ENCODE data around the gene KIAA1549. TPM values are rescaled to one million over a fixed set of nuclear protein-coding genes. Genes with fewer than 3 reads are reported as not detected.

Gene KIAA1549
- total RNA-seq, 2 donors from 2014 or later: 0.95 to 1.8 TPM

GRCh38 chr7:138903186-138903820, 77.9 kb downstream of the KIAA1549 start:
- Histone ChIP-seq H3K4me1 (ENCODE audit: control insufficient read depth in 1 of 2, low read depth in 2 of 2) (no peaks in the 10 kb centered on the region), H3K9me3 (no peaks in the 10 kb centered on the region), H3K27ac (no peak overlapping the region), H3K36me3 (no peaks in the 10 kb centered on the region), H3K27me3 (replicated peaks; ENCODE audit: insufficient read depth) (no peaks in the 10 kb centered on the region), H3K4me3 (no peak overlapping the region)
- no peak for DNase-seq (ENCODE audit: low spot score)
- no peak for TF ChIP-seq CTCF (IDR thresholded peaks at IDR 0.05)
- ATAC-seq (ENCODE audit: insufficient number of reproducible peaks, low FRiP score, low read depth): no peak

GRCh38 chr7:138902161-138902560, 79.0 kb downstream of the KIAA1549 start:
- no peaks in the 10 kb centered on the region for H3K27me3 ChIP-seq (replicated peaks; ENCODE audit: insufficient read depth)
- ATAC-seq (ENCODE audit: insufficient number of reproducible peaks, low FRiP score, low read depth): no peak
- H3K9me3 ChIP-seq: no peaks in the 10 kb centered on the region
- H3K27ac ChIP-seq: no peak overlapping the region
- no peaks in the 10 kb centered on the region for H3K36me3 ChIP-seq
- H3K4me3 ChIP-seq: no peak overlapping the region
- DNase-seq (ENCODE audit: low spot score): no peak
- H3K4me1 ChIP-seq (ENCODE audit: control insufficient read depth in 1 of 2, low read depth in 2 of 2): no peaks in the 10 kb centered on the region
- no peak for TF ChIP-seq CTCF (IDR thresholded peaks at IDR 0.05)

- DNase-seq (ENCODE audit: low spot score) (no peak), ATAC-seq (ENCODE audit: insufficient number of reproducible peaks, low FRiP score, low read depth) (no peak)
- H3K4me1 ChIP-seq (ENCODE audit: control insufficient read depth in 1 of 2, low read depth in 2 of 2): no peaks in the 10 kb centered on the region
- H3K27ac ChIP-seq: no peak overlapping the region
- H3K27me3 ChIP-seq (replicated peaks; ENCODE audit: insufficient read depth): no peaks in the 10 kb centered on the region
- no peaks in the 10 kb centered on the region for H3K36me3 ChIP-seq
- no peak for TF ChIP-seq CTCF (IDR thresholded peaks at IDR 0.05)
- H3K4me3 ChIP-seq: no peak overlapping the region
- no peaks in the 10 kb centered on the region for H3K9me3 ChIP-seq
Measured at GRCh38 chr7:138900035-138900828, 81.0 kb downstream of the KIAA1549 start.

GRCh38 chr7:138898802-138899201, 82.4 kb downstream of the KIAA1549 start:
- no peaks in the 10 kb centered on the region for H3K27me3 ChIP-seq (replicated peaks; ENCODE audit: insufficient read depth)
- ATAC-seq (ENCODE audit: insufficient number of reproducible peaks, low FRiP score, low read depth) (no peak), DNase-seq (ENCODE audit: low spot score) (no peak)
- H3K27ac ChIP-seq: no peak overlapping the region
- no peaks in the 10 kb centered on the region for H3K36me3 ChIP-seq
- no peak overlapping the region for H3K4me3 ChIP-seq
- no peak for TF ChIP-seq CTCF (IDR thresholded peaks at IDR 0.05)
- H3K4me1 ChIP-seq (ENCODE audit: control insufficient read depth in 1 of 2, low read depth in 2 of 2): no peaks in the 10 kb centered on the region
- H3K9me3 ChIP-seq: no peaks in the 10 kb centered on the region

GRCh38 chr7:138898255-138898654, 82.9 kb downstream of the KIAA1549 start:
- TF ChIP-seq CTCF (IDR thresholded peaks at IDR 0.05): no peak
- Histone ChIP-seq H3K27me3 (replicated peaks; ENCODE audit: insufficient read depth) (no peaks in the 10 kb centered on the region), H3K4me3 (no peak overlapping the region), H3K4me1 (ENCODE audit: control insufficient read depth in 1 of 2, low read depth in 2 of 2) (no peaks in the 10 kb centered on the region), H3K36me3 (no peaks in the 10 kb centered on the region), H3K27ac (no peak overlapping the region), H3K9me3 (no peaks in the 10 kb centered on the region)
- ATAC-seq (ENCODE audit: insufficient number of reproducible peaks, low FRiP score, low read depth) (no peak), DNase-seq (ENCODE audit: low spot score) (no peak)
